Psoas muscle (tissue), 8 donors: ENCODE data around the gene EIF5AL1. TPM values are rescaled to one million over a fixed set of nuclear protein-coding genes. Genes with fewer than 3 reads are reported as not detected.

Experiments
- ATAC-seq, 4 donors: fragments of 200-7000 bp; cut with Tn5 transposase; one replicate each; pipeline ENCODE4 v1.9.1; 2020; ENCODE audit warnings: moderate library complexity in 3 of 4, mild to moderate bottlenecking in 2 of 4
- DNase-seq, 2 donors: peaks; one replicate each; pipeline ENCODE4 v3.0.0-alpha.2; 2020
- H3K27ac ChIP-seq: fragments of 200-600 bp; one replicate; pipeline ENCODE4 v1.8.0; 2022
- H3K27me3 ChIP-seq, 3 donors: fragments of 200-600 bp in 1 of 3; one replicate each; pipeline versions ENCODE4 v1.6.1 to v1.8.0; 2013 to 2022; ENCODE audit warnings: low read length in 2 of 3, mild to moderate bottlenecking in 2 of 3, moderate library complexity in 1 of 3; ENCODE audit not compliant: insufficient read depth in 3 of 3
- H3K36me3 ChIP-seq, 2 donors: fragments of 200-600 bp in 1 of 2; one replicate each; pipeline versions ENCODE4 v1.6.1 to v1.8.0; 2013 to 2022; ENCODE audit warnings: low read depth in 1 of 2, mild to moderate bottlenecking in 1 of 2, moderate library complexity in 1 of 2; ENCODE audit not compliant: insufficient read depth in 1 of 2
- H3K4me1 ChIP-seq: fragments of 200-600 bp; one replicate; pipeline ENCODE4 v1.8.0; 2022
- H3K4me3 ChIP-seq: fragments of 200-600 bp; one replicate; pipeline ENCODE4 v1.8.0; 2022; ENCODE audit warnings: mild to moderate bottlenecking
- H3K9me3 ChIP-seq: fragments of 200-600 bp; one replicate; pipeline ENCODE4 v1.8.0; 2022
- WGBS, 3 donors: extraction: QIAGEN DNeasy Blood & Tissue Kit; methylation state at CpG; one replicate each; pipeline versions ENCODE4 v1.1.6 to v1.1.7; 2013; 5-methylcytosine and 5-hydroxymethylcytosine counted together
- intact Hi-C, 2 donors: fragments of 100-400 bp; cut with DNase I; formaldehyde crosslinking; loops; one replicate each; pipeline versions ENCODE4 v1.11.0 to v1.14.2; 2022
- polyA plus RNA-seq, 3 donors: library from polyadenylated mRNA; stranded (reverse); fragments of 200-250 nt; gene quantifications; one replicate each; pipeline ENCODE4 v1.2.3, GENCODE V29; 2013
- total RNA-seq, 4 donors: library from RNA; stranded (reverse); fragmentation: NEBNext Ultra II Directional in 2 of 4; extraction: Animal tissue kit (Norgen Biotek cat#: 25700) in 2 of 4; gene quantifications; one replicate each; pipeline versions ENCODE4 v1.2.1 to v1.2.4, GENCODE V29; 2021 to 2023
- TF ChIP-seq, protein P1 (sequence below): fragments of 200-600 bp; IDR thresholded peaks from one replicate; pipeline ENCODE4 v1.8.0; 2022; ENCODE audit warnings: antibody characterized with exemption
- donor health status: healthy with polysubstance abuse.
- donor health status: DM: no; HTN: no; CAD: no; lungs with moderate emphysema.
- donor health status: Bipolar disorder and iron deficiency.
- donor health status: healthy.
- donor health status: DM: yes; HTN: yes; CAD: no.
- donor health status: DM: no; HTN: no; CAD: no.
- donor health status: DM: no; HTN: no; CAD: no.
- donor health status: DM: yes; HTN: yes; CAD: no.

Gene EIF5AL1
- total and polyA plus RNA-seq, 7 donors = 0.18 to 1.9 (median 0.90) TPM

DNA sequence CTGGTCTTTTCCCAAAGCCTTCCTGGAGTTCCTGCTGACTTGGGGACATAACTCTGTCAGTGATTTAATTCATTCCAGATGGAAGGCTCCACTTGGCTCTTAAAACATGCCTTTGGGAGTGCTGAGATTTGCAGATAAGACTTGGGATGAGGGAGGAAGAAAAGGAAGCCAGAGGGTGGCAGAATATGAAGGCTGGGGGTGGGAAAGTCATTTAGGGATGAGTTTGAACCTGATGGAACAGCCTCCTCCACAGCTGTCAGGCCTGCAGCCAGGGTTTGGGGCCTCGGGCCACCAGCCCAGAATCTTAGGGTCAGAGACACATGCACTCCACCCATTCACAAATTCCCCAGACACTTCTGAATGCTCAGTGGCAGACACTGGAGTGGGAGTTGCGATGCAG lies 28.4 kb upstream of the EIF5AL1 start:
- peak; percentile 63 to 87 for DNase-seq
- Histone ChIP-seq H3K4me3 (no peak overlapping the region), H3K4me1 (peaks cover 5% of the 10 kb centered on the region), H3K36me3 (no peaks in the 10 kb centered on the region), H3K27me3 (no peaks in the 10 kb centered on the region), H3K9me3 (no peaks in the 10 kb centered on the region), H3K27ac (no peak overlapping the region)
- 41 to 47% (median 42%) methylated on average over 2 of the region's 2 CpGs for WGBS, 3 donors
- TF ChIP-seq, protein P1, sequence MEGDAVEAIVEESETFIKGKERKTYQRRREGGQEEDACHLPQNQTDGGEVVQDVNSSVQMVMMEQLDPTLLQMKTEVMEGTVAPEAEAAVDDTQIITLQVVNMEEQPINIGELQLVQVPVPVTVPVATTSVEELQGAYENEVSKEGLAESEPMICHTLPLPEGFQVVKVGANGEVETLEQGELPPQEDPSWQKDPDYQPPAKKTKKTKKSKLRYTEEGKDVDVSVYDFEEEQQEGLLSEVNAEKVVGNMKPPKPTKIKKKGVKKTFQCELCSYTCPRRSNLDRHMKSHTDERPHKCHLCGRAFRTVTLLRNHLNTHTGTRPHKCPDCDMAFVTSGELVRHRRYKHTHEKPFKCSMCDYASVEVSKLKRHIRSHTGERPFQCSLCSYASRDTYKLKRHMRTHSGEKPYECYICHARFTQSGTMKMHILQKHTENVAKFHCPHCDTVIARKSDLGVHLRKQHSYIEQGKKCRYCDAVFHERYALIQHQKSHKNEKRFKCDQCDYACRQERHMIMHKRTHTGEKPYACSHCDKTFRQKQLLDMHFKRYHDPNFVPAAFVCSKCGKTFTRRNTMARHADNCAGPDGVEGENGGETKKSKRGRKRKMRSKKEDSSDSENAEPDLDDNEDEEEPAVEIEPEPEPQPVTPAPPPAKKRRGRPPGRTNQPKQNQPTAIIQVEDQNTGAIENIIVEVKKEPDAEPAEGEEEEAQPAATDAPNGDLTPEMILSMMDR = no peak
- ATAC-seq = peak in 3 of 4 donors; percentile 29 to 43 (median 31)
- intact Hi-C loops = no loop called here

DNA sequence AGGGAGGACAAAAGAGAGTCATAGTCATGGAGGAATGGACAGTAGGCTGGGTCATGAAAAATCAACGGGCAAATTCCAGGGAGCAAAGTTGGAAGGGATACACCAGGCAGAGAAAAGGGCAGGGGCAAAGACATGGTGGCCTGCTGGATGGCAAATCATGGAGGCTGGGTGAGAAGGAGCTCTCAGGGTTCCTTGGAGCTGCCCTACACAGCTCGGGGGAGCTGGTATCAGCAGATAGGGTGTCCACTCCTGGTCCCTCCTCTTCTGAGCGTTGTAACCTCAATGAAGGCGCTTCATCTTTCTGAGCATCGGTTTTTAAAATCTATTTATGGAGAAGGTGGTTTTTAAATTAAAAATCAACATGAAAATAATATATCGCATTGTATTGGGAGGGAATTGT lies 27.9 kb upstream of the EIF5AL1 start:
- no peak for DNase-seq
- TF ChIP-seq, protein P1 = no peak
- peak in 1 of 4 donors; percentile 3 for ATAC-seq
- H3K27ac ChIP-seq = no peak overlapping the region
- peaks cover 5% of the 10 kb centered on the region for H3K4me1 ChIP-seq
- 71 to 78% (median 76%) methylated on average over 6 of the region's 6 CpGs for WGBS, 3 donors
- H3K27me3 ChIP-seq = no peaks in the 10 kb centered on the region
- intact Hi-C loops = no loop called here
- no peaks in the 10 kb centered on the region for H3K36me3 ChIP-seq
- no peak overlapping the region for H3K4me3 ChIP-seq
- no peaks in the 10 kb centered on the region for H3K9me3 ChIP-seq

DNA sequence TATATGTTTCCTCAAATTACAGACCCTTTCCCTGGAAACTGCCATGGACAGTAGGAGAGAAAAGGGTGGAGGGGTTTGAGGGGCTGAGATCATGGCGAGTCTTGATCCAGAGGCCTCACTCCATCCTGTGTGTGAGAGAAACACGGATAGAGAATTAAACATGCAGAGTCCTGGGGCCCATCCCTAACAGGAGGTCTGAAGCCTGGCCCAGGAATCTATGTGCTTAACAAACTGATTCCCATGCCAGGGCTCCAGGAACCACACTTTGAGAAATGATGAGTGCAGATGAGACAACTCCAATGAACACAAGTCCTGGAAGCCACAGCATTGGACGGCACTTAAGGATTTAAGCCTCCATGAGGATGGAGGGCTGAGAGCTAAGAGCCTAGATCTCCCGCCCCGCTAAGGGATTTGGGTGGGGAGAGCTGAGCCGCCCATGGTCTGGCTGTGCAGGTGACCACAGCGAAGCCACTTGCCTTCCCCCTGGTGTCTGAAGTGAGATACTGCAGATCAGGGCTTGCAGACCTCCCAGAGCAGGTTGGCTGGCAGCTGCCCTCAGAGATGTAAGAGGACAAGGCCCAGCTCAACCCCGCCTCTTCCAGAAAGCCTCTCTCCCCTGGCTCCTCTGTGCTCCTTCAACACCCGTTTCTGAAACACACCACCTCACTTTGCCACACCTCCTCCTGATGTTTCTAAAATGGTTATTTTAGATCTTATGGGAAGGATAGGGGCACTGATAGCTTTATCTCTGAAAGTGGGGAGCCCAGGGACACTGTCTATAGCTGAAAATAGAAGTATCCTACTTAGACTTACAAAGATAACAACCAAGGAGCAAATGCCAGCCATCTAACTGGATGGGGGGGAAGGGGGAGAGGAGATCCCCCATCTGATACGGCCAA lies 24.8 kb upstream of the EIF5AL1 start:
- Histone ChIP-seq H3K4me1 (peaks cover 5% of the 10 kb centered on the region), H3K27ac (peak overlapping the region; percentile 51), H3K9me3 (no peaks in the 10 kb centered on the region), H3K36me3 (no peaks in the 10 kb centered on the region), H3K27me3 (no peaks in the 10 kb centered on the region), H3K4me3 (no peak overlapping the region)
- DNase-seq (peak; percentile 53 to 78), ATAC-seq (peak; percentile 65 to 81 (median 80))
- TF ChIP-seq, protein P1 = peak; percentile 70
- intact Hi-C loops = loop anchor here (2.0 kb wide), 2 partner anchors 113 to 115 kb away; no protein-coding TSS in a partner anchor
- WGBS, 3 donors = 60 to 75% (median 66%) methylated on average over 10 of the region's 10 CpGs

DNA sequence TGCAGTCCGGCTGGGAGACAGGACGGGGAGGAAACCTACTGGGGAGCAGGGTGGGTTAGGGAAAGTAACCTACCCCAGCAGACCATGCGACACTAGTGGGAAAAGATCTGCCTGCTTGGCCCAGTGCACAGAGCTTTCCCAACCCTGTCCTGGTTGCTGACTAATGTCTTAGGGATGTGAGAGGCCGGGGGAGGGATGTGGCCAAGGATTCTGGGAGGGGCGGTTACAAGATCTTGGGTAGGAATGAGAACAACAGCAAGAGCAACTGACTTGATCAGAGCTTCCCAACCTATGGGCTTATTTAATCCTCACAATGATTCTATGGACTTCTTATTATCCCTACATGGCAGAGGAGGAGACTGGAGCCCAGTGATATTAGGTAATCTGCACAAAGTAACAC lies 24.0 kb upstream of the EIF5AL1 start:
- H3K36me3 ChIP-seq = no peaks in the 10 kb centered on the region
- H3K4me3 ChIP-seq = no peak overlapping the region
- ATAC-seq = peak; percentile 67 to 80 (median 78)
- WGBS, 3 donors = 75 to 81% (median 79%) methylated on average over 5 of the region's 5 CpGs
- H3K9me3 ChIP-seq = no peaks in the 10 kb centered on the region
- no peaks in the 10 kb centered on the region for H3K27me3 ChIP-seq
- peaks cover 5% of the 10 kb centered on the region for H3K4me1 ChIP-seq
- H3K27ac ChIP-seq = peak overlapping the region; percentile 51
- TF ChIP-seq, protein P1 = no peak
- DNase-seq = peak; percentile 77 to 85
- intact Hi-C loops = loop anchor here in 1 of 2 donors (2.0 kb wide), 1 partner anchor 114 kb away; no protein-coding TSS in a partner anchor
